ENCODE data around the gene TEX38.

TEX38 gene

DNA sequence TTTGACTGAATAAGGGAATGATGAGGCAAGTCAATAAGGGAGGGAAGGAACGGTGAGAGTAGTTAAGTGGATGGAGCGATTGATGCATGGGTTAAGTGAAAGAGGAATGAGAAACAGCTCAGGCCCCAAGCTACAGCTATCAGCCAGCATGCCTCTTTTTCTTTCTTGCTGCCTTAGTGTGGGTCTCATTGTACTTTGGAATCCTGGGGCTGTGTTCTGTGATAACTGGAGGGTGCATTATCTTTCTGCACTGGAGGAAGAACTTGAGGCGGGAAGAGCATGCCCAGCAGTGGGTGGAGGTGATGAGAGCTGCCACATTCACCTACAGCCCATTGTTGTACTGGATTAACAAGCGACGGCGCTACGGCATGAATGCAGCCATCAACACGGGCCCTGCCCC is 1.0 kb downstream of the TEX38 start:
- DNase-seq (ENCODE audit: low read depth, low spot score): no peak
- Histone ChIP-seq H3K27ac (ENCODE audit: low read length) (no peak overlapping the region), H3K4me1 (ENCODE audit: control insufficient read depth, insufficient read depth, low read length) (peaks cover 2% of the 10 kb centered on the region; the same call in 1 of the 2 replicates), H3K4me3 (ENCODE audit: low read length) (no peak overlapping the region), H3K27me3 (ENCODE audit: control insufficient read depth, insufficient read depth, low read length) (no peaks in the 10 kb centered on the region), H3K36me3 (ENCODE audit: control insufficient read depth, insufficient read depth, low read length) (peaks cover 3% of the 10 kb centered on the region; the same call in 1 of the 2 replicates), H3K9me3 (ENCODE audit: control insufficient read depth, insufficient read depth, low read length) (no peaks in the 10 kb centered on the region)
- 100% methylated on average over 2 of the region's 8 CpGs for WGBS (ENCODE audit: insufficient coverage, insufficient read length)

DNA sequence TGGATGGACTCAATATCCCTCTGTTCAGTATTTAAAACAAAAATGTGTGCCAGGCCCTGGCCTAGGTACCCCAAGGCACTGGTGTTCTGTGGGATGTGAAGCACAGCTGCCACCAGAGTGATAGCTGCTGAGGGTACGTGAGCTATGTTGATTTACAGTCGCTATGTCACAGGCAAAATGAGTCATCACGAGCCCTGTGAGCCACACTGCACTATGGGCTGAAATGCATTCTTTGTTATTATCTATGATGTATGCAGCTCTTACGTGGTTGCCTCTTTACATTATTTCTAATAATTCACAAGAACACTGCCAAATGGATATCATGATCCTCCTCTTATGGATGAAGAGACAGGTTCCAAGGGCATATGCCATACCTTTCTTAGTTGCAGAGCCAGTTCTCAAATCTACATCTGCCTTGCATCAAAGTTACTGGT is 2.1 kb downstream of the TEX38 start:
- WGBS (ENCODE audit: insufficient coverage, insufficient read length): no CpG with 5 or more reads among the region's 4 CpGs
- H3K4me3 ChIP-seq (ENCODE audit: low read length): no peak overlapping the region
- no peaks in the 10 kb centered on the region for H3K9me3 ChIP-seq (ENCODE audit: control insufficient read depth, insufficient read depth, low read length)
- no peak for DNase-seq (ENCODE audit: low read depth, low spot score)
- H3K4me1 ChIP-seq (ENCODE audit: control insufficient read depth, insufficient read depth, low read length): peaks cover 2% of the 10 kb centered on the region; the same call in 1 of the 2 replicates
- H3K27me3 ChIP-seq (ENCODE audit: control insufficient read depth, insufficient read depth, low read length): no peaks in the 10 kb centered on the region
- no peak overlapping the region for H3K27ac ChIP-seq (ENCODE audit: low read length)
- H3K36me3 ChIP-seq (ENCODE audit: control insufficient read depth, insufficient read depth, low read length): peaks cover 3% of the 10 kb centered on the region; the same call in 1 of the 2 replicates

DNA sequence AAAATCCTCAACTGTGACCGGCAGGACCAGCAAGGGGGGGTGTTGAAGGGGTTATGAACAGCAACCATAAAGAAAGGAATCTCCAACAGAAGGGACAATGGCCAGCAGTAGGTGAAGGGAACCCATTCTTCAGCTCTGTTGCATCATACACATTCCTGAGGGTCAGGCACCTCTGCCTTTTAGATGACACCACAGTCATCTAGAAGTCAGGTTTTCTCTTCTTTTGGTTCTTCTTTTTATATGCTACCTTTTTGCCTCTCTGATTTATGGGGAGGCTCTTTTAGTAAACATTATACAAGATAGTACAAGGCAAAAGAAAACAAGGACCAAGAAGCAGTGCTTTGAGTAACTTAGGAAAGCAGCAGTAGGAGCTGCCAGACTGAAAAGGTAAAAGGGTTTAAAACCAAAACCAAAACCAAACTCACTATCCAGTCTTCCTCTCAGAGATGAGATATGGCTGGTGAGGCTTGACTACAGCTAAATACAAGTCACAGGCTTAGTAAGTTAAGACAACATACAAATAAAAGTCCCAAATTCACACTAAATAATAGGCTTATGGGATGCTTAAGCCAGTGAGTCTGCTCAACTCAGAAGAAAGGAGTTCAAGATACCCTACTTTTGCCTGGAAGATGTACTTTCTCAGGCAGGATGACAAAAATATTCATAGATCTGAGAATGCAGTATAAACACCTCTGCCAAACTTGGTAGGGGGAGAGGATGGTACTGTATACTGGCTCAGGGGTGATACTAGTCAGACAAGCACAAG is 4.1 kb downstream of the TEX38 start:
- WGBS (ENCODE audit: insufficient coverage, insufficient read length): no CpG with 5 or more reads among the region's 1 CpG
- H3K4me3 ChIP-seq (ENCODE audit: low read length): no peak overlapping the region
- no peak for DNase-seq (ENCODE audit: low read depth, low spot score)
- H3K36me3 ChIP-seq (ENCODE audit: control insufficient read depth, insufficient read depth, low read length): peaks cover 3% of the 10 kb centered on the region; the same call in 1 of the 2 replicates
- H3K4me1 ChIP-seq (ENCODE audit: control insufficient read depth, insufficient read depth, low read length): peaks cover 2% of the 10 kb centered on the region; the same call in 1 of the 2 replicates
- H3K27me3 ChIP-seq (ENCODE audit: control insufficient read depth, insufficient read depth, low read length): no peaks in the 10 kb centered on the region
- no peaks in the 10 kb centered on the region for H3K9me3 ChIP-seq (ENCODE audit: control insufficient read depth, insufficient read depth, low read length)
- H3K27ac ChIP-seq (ENCODE audit: low read length): no peak overlapping the region

DNA sequence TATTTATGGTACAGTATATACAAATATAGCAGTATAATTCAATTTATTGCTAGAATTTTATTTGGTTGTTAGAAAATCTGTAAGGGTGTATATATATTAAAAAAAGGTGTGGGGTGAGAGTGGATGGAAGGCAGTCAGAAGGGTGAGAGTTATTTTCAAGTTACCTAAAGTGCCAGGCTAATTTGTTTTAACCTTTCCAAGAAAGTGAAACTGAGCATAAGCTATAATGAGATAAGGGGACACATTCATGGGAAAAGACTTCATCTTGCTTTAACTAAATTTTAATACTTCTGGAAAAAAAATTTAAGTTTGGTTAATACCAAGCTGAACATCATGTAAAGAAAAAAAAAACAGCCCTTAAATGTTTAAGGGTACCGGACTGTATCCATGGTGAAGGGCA is 4.9 kb downstream of the TEX38 start:
- WGBS (ENCODE audit: insufficient coverage, insufficient read length): no CpG with 5 or more reads among the region's 1 CpG
- peaks cover 2% of the 10 kb centered on the region; the same call in 1 of the 2 replicates for H3K4me1 ChIP-seq (ENCODE audit: control insufficient read depth, insufficient read depth, low read length)
- H3K36me3 ChIP-seq (ENCODE audit: control insufficient read depth, insufficient read depth, low read length): peaks cover 3% of the 10 kb centered on the region; the same call in 1 of the 2 replicates
- no peak overlapping the region for H3K27ac ChIP-seq (ENCODE audit: low read length)
- no peak overlapping the region for H3K4me3 ChIP-seq (ENCODE audit: low read length)
- no peaks in the 10 kb centered on the region for H3K9me3 ChIP-seq (ENCODE audit: control insufficient read depth, insufficient read depth, low read length)
- H3K27me3 ChIP-seq (ENCODE audit: control insufficient read depth, insufficient read depth, low read length): no peaks in the 10 kb centered on the region
- no peak for DNase-seq (ENCODE audit: low read depth, low spot score)

DNA sequence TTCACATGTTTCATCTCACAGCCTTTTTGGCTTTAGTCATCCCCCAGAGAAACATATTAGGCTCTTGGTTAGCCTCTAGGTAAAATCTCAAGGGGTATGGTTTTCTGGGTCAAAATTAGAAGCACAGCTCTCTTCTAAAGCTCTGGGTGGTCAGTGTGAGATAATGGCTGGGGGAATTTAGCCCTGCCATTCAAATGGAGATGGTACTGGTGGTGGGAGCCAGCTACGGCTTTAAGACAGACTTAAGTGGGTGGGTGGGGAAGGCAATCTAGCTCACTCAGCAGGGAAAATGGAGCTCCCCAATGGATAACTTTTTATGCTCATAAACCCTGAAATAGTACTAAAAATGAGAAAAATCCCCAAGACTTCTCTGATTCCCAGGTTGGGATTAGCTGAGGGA is 5.7 kb downstream of the TEX38 start:
- peaks cover 5% of the 10 kb centered on the region; the same call in 1 of the 2 replicates for H3K36me3 ChIP-seq (ENCODE audit: control insufficient read depth, insufficient read depth, low read length)
- no CpG with 5 or more reads among the region's 1 CpG for WGBS (ENCODE audit: insufficient coverage, insufficient read length)
- H3K9me3 ChIP-seq (ENCODE audit: control insufficient read depth, insufficient read depth, low read length): no peaks in the 10 kb centered on the region
- DNase-seq (ENCODE audit: low read depth, low spot score): no peak
- no peaks in the 10 kb centered on the region for H3K27me3 ChIP-seq (ENCODE audit: control insufficient read depth, insufficient read depth, low read length)
- peaks cover 2% of the 10 kb centered on the region; the same call in 1 of the 2 replicates for H3K4me1 ChIP-seq (ENCODE audit: control insufficient read depth, insufficient read depth, low read length)
- no peak overlapping the region for H3K27ac ChIP-seq (ENCODE audit: low read length)
- no peak overlapping the region for H3K4me3 ChIP-seq (ENCODE audit: low read length)

DNA sequence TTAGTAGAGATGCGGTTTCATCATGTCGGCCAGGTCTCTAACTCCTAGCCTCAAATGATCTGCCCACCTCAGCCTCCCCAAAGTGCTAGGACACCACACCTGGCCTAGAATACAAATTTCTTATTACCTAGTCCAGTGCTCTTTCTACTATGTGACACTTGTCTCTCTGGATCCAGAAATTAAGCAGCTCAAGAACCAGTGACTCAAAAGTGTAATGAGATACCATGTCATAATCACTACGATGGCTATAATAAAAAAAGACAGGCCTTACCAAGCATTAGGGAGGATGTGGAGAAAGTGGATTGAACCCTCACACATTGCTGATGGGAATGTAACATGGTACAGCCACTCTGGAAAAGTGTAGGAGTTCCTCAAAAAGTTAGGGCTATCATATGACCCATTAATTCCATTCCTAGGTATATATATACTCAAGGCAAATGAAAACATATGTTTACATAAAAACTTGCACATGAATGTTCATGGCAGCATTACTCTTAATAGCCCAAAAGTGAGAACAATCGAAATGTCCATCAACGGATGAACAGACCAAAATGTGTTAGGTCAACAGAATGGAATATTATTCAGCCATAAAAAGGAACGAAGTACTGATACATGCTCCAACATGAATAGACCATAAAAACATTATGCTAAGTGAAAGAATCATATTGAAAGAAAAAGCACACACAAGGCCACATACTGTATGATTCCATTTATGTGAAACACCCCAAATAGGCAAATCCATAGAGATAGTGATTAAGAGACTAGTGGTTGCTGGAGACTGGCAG is 8.3 kb downstream of the TEX38 start:
- Histone ChIP-seq H3K4me1 (ENCODE audit: control insufficient read depth, insufficient read depth, low read length) (peaks cover 2% of the 10 kb centered on the region; the same call in 1 of the 2 replicates), H3K4me3 (ENCODE audit: low read length) (no peak overlapping the region), H3K27ac (ENCODE audit: low read length) (no peak overlapping the region), H3K9me3 (ENCODE audit: control insufficient read depth, insufficient read depth, low read length) (no peaks in the 10 kb centered on the region), H3K27me3 (ENCODE audit: control insufficient read depth, insufficient read depth, low read length) (no peaks in the 10 kb centered on the region), H3K36me3 (ENCODE audit: control insufficient read depth, insufficient read depth, low read length) (peaks cover 10% of the 10 kb centered on the region; the same call in 1 of the 2 replicates)
- WGBS (ENCODE audit: insufficient coverage, insufficient read length): no CpG with 5 or more reads among the region's 6 CpGs
- DNase-seq (ENCODE audit: low read depth, low spot score): no peak

DNA sequence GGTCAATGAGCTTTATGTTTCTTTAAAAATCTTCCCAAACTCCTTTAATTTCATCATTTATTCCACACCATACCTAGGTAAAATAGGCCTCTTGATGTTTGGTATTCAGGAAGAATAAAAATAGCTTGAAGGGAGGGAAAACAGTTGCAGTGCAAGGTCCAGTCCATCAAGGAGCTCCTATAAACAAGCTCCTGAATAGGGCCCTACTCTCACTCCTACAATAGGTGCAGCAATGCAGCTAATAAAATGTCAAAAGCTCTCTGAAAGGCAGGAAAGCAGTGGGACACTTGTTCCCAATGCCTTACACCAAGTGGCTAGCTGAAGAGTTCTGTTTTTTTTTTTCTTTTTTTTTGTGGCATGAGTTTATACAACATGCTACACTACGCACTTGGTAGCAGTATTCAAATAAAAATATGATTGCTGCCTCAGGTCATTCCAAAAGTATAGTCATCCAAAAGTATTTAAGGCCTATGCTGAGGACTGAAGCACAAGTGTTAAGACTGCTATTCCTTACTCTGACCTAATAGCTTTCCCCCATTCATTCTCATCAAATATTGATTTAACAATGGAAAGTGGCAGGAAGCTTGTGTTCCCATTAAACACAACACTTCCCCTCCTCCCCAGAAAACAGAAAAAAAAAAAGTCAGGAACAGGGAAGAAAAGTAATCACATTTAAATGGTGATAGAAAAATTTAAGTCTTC is 9.8 kb downstream of the TEX38 start:
- no peak overlapping the region for H3K27ac ChIP-seq (ENCODE audit: low read length)
- no peaks in the 10 kb centered on the region for H3K4me1 ChIP-seq (ENCODE audit: control insufficient read depth, insufficient read depth, low read length)
- peaks cover 10% of the 10 kb centered on the region; the same call in 1 of the 2 replicates for H3K36me3 ChIP-seq (ENCODE audit: control insufficient read depth, insufficient read depth, low read length)
- no CpG with 5 or more reads among the region's 1 CpG for WGBS (ENCODE audit: insufficient coverage, insufficient read length)
- no peaks in the 10 kb centered on the region for H3K9me3 ChIP-seq (ENCODE audit: control insufficient read depth, insufficient read depth, low read length)
- no peak for DNase-seq (ENCODE audit: low read depth, low spot score)
- no peaks in the 10 kb centered on the region for H3K27me3 ChIP-seq (ENCODE audit: control insufficient read depth, insufficient read depth, low read length)
- no peak overlapping the region for H3K4me3 ChIP-seq (ENCODE audit: low read length)

DNA sequence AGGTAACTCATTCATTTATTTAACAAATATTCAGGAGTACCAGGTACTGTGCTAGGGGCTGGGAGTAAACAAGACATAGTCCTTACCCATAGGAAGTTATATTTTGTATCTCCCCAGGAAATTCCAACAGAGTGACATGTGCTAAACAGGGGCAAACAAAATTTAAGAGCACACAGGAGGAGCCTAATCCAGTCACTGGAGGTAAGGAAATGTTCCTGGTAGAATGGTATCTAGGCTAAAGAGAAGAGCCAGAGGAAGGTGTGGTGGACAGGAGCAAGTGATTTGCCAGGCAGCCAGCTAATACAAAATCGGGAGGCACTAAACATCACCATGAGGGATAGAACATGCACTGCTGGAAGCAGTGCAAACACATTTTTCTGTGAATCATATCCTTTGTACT is 10.4 kb downstream of the TEX38 start:
- no peak for DNase-seq (ENCODE audit: low read depth, low spot score)
- Histone ChIP-seq H3K4me3 (ENCODE audit: low read length) (no peak overlapping the region), H3K4me1 (ENCODE audit: control insufficient read depth, insufficient read depth, low read length) (no peaks in the 10 kb centered on the region), H3K36me3 (ENCODE audit: control insufficient read depth, insufficient read depth, low read length) (peaks cover 10% of the 10 kb centered on the region; the same call in 1 of the 2 replicates), H3K27ac (ENCODE audit: low read length) (no peak overlapping the region), H3K9me3 (ENCODE audit: control insufficient read depth, insufficient read depth, low read length) (no peaks in the 10 kb centered on the region), H3K27me3 (ENCODE audit: control insufficient read depth, insufficient read depth, low read length) (no peaks in the 10 kb centered on the region)
- no CpG with 5 or more reads among the region's 1 CpG for WGBS (ENCODE audit: insufficient coverage, insufficient read length)

DNA sequence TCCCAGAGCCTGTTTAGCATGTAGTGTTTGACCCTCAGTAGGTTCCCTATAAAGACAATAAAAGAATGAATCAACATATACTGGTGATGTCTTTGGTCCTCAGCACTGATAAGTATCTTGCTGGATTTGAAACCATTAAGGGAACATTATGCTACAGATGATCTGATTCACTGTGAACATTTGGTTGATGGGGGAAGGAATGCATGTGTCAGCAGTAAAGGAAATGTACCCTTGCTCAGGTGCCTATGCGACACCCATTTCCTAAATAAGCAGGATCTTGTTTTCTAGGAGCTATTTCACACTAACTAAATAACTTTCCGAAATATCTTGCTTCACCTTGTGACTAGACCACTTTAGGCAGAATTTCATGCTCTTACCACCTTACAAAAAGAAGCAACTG is 13.0 kb downstream of the TEX38 start:
- no peaks in the 10 kb centered on the region for H3K27me3 ChIP-seq (ENCODE audit: control insufficient read depth, insufficient read depth, low read length)
- H3K4me1 ChIP-seq (ENCODE audit: control insufficient read depth, insufficient read depth, low read length): no peaks in the 10 kb centered on the region
- no peak overlapping the region for H3K4me3 ChIP-seq (ENCODE audit: low read length)
- WGBS (ENCODE audit: insufficient coverage, insufficient read length): no CpG with 5 or more reads among the region's 2 CpGs
- H3K27ac ChIP-seq (ENCODE audit: low read length): no peak overlapping the region
- H3K36me3 ChIP-seq (ENCODE audit: control insufficient read depth, insufficient read depth, low read length): peaks cover 18% of the 10 kb centered on the region
- H3K9me3 ChIP-seq (ENCODE audit: control insufficient read depth, insufficient read depth, low read length): no peaks in the 10 kb centered on the region
- DNase-seq (ENCODE audit: low read depth, low spot score): no peak

DNA sequence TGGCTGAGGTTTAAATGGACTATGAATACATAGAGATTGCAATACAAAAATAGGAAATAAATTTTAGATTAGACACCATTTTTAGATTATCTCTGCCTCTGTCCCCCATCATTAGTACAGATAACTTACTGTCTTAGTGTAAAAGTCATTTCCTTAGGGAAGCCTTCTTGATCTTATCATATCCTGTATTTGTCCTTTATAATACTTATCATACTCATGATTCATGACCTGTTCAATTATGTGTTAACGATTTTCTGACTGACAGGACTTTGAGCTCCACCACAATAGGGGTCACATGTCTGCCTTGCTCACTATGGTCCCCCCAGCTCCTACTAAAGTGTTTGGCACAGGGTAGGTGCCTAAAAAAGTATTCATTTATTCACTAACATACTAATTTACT is 14.6 kb downstream of the TEX38 start:
- H3K9me3 ChIP-seq (ENCODE audit: control insufficient read depth, insufficient read depth, low read length): no peaks in the 10 kb centered on the region
- WGBS (ENCODE audit: insufficient coverage, insufficient read length): no CpG with 5 or more reads among the region's 1 CpG
- H3K4me3 ChIP-seq (ENCODE audit: low read length): no peak overlapping the region
- DNase-seq (ENCODE audit: low read depth, low spot score): no peak
- peaks cover 25% of the 10 kb centered on the region for H3K36me3 ChIP-seq (ENCODE audit: control insufficient read depth, insufficient read depth, low read length)
- no peak overlapping the region for H3K27ac ChIP-seq (ENCODE audit: low read length)
- no peaks in the 10 kb centered on the region for H3K4me1 ChIP-seq (ENCODE audit: control insufficient read depth, insufficient read depth, low read length)
- no peaks in the 10 kb centered on the region for H3K27me3 ChIP-seq (ENCODE audit: control insufficient read depth, insufficient read depth, low read length)
